Measurements from ENCODE around the gene SHROOM2.

SHROOM2 gene

DNA sequence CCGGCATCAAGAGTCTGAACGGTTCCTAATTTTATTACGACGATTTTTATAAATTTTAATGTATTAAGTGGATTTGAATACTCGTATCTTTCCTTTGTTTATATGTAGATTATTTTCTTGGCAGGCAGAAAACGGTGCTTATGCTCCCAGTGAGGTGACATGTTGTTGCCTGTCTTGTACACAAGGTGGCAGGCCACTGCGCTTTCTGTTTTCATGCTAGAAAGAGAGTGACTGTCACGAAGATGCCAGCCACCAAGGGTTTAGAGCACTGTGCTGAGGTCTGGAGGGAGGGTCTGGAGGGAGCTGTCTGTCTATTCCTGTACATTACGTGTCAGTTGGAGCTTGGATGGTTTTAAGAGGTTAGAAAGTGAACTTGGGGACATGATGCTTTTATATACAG, 87.7 kb downstream of the SHROOM2 start:
- DNase-seq: peak; percentile 38 to 63
- TF ChIP-seq POLR2A (IDR thresholded peaks at IDR 0.05; ENCODE audit: low read length): no peak
- TF ChIP-seq GATA1 (IDR thresholded peaks at IDR 0.05; ENCODE audit: low read depth, low read length): no peak

DNA sequence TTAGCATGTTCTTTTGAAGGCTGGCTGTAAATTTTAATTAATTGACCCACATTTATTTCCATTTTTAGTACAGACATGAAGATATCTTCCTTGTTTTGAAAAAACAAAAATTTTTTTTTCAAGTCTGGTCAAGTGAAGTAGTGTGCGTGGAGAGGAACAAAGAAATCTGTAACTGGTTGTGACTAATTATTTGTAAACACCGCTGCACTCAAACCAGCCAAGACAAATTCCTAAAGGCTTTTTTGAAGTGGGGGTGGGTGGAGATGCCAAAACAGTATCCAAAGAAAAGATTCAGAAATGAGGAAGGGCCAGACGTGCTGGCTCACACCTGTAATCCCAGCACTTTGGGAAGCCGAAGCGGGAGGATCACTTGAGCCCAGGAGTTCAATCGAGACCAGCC, 88.3 kb downstream of the SHROOM2 start:
- no peak for DNase-seq
- TF ChIP-seq POLR2A (IDR thresholded peaks at IDR 0.05; ENCODE audit: low read length) (no peak), GATA1 (IDR thresholded peaks at IDR 0.05; ENCODE audit: low read depth, low read length) (no peak)

DNA sequence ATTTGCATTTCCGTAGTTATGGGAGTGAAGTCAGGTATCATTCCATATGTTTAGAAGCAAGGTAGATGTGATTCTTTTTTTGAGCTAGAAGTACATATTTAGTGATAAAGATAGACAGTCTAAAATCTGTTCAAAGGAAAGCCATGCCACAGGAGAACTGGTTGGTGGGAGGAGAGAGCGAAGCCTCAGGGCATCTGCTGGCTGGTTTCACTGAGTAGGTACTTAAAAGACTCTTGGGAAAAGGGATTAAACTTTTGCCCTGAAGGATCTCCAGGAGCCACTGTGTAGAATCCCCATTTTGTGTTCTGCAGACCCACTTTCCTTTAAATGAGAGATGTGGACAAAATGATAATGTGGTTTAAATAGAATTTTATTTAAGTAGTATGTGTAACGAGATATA, 89.6 kb downstream of the SHROOM2 start:
- TF ChIP-seq POLR2A (IDR thresholded peaks at IDR 0.05; ENCODE audit: low read length) (no peak), GATA1 (IDR thresholded peaks at IDR 0.05; ENCODE audit: low read depth, low read length) (no peak)
- DNase-seq: no peak

DNA sequence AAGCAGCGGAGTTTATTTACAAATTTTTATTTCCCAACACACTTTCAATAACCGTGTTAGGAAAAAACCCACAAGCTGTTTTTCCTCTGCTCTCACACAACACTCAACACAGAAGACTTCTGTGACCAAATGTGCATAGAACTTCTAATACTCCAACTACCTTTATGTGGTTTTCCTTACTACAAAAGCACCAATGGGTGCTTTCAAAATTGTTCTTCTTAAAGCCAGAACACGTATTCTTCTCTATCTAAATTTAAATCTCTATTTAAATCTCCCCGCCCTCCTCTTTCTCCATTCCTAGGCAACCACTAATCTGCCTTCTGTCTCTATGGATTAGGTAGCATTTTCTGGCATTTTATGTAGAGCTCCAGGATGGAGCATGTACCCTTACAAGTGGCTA, 90.0 kb downstream of the SHROOM2 start:
- DNase-seq: no peak
- TF ChIP-seq POLR2A (IDR thresholded peaks at IDR 0.05; ENCODE audit: low read length) (no peak), GATA1 (IDR thresholded peaks at IDR 0.05; ENCODE audit: low read depth, low read length) (no peak)

DNA sequence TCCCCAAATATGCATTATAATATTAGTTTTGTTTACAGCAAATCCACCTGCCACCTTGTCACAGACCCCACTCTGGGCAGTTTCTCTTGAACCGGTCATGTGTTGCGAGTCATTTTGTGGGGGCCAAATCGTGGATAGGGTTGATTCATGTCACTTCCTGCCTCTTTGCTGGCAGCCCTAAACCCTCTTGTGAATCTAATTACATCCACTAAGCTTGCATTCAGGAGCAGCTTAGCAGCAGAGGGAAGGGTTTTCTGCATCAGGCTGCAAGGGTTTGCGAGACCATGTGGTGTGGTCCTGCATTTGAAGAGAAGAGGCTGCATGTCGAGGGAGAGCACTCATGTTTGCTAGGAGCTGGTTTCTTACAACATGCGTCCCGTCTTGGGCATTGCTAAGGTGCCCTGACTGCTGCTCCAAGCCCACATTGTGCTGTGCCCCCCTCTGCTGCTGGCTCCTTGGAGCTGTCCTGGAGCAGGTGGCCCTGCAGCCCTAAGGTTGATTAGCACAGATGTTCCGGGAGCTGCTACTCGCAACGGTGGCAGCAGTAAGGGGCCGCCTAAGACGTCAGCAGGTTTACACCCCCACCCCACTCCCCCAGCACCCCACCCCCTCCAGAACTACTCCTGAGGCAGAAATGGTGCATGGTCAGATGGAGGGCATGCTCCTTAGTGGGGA, 92.1 kb downstream of the SHROOM2 start:
- TF ChIP-seq GATA1 (IDR thresholded peaks at IDR 0.05; ENCODE audit: low read depth, low read length) (no peak), POLR2A (IDR thresholded peaks at IDR 0.05; ENCODE audit: low read length) (no peak)

DNA sequence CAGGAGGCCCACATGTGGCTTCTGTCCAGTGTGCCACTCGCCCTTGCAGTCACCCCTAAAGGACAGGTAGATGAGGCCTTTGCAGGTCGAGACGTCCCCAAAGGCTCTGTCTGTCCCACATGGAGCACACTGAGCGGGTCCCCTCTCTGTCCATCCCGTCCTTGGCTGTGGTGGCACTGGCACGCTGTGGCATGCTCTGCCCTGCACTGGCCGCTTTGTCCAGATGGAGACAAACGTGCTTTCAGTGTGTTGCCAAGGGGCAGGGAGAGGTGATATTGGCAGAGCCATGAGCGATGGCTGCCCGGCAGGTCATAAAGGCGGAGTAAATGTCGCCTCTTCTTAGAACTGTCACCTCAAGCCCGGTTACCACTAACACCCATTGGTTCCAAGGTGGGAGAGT, 94.0 kb downstream of the SHROOM2 start:
- no peak for DNase-seq
- no peak for TF ChIP-seq GATA1 (IDR thresholded peaks at IDR 0.05; ENCODE audit: low read depth, low read length)

More for the DNA sequence above, 92.1 kb downstream of the SHROOM2 start:
- DNase-seq: no peak

DNA sequence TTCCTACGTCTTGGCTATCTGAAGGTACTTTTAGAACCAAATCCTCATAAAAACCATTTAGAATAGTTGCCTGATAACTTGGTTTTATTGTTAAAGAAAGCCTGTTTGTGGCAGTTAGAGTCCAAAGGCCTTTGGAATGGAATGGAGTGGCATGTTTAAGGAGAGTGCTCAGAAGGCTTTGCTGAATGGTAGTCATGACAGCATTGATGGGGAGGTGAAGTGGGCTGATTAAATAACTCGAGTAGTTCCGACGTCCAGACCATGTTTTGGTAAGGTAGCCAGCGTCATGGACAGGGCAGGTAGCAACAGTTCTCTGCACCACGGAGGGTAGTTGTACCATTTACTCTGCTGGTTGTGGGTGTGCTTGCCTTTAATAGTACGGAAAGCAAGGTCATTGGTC, 94.6 kb downstream of the SHROOM2 start:
- no peak for DNase-seq
- TF ChIP-seq POLR2A (IDR thresholded peaks at IDR 0.05; ENCODE audit: low read length) (no peak), GATA1 (IDR thresholded peaks at IDR 0.05; ENCODE audit: low read depth, low read length) (no peak)

DNA sequence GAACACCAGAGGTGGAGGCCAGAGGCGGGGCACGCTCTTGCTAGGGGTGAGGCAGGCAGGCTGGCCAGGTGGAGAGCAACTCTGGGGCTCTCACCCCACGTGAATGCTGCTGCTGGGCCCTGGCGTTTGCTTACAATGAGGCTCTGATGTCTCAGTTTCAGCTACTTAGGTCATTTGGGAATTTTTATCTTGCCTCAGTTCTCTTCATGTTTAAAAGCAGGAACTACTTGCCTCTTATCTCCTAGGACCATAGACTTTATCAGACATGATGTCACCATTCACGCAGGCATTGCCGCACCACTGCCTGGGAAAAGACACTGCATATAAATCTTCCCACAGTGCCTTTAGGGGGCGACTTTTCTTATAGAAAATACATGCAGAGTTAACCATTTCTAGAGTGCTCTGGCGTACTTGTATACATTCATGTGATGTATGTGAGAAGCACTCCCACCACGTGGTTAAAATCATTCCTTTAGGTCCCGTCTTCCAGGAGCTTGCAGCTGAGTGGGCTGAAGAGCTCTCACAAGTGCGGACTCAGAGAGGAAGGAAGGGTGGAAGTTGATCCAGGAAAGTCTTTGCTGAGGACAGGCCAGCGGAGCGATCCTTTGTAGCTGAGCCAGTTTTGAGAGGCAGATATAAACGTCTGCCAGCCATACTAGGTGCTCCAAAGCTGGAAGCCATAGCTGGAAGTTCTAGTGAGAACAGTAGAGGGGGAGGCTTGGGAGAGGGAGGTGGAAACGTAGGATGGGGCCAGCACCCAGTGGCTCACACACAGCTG, 96.6 kb downstream of the SHROOM2 start:
- DNase-seq: peak; percentile 66 to 70

DNA sequence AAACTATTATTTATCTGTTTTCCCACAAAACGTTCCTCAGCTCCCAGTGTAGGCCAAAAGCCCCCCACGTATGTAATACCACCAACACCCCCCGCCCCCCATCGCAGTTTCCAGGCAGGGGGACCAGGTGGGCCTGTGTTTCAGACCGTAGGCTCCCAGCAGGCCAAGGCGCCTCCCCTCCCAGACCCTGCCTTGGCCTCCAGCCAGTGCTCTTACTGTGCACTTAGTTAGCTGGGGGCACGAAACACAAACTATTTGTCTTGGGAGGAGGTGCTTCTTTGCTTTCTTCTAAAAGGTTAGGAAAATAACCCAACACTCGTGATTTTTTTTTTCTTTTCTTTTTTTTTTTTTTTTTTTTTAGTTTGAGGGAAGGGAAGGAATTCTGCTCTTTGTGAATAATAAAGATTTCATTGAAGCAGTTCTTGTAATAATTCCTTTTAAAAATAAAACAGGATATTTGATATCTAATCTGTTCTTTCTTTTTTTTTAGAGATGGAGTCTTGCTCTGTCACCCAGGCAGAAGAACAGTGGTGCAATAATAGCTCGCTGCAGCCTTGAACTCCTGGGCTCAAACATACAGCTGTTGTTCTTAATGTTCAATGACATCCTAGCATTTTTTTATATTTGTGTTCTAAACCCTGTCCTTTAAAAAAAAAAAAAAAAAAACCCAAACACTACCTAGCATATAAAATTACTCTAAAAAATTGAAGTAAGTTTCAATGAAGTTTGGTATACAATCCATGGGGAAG, 98.0 kb downstream of the SHROOM2 start:
- peak in 1 of 2 experiments; percentile 1 for DNase-seq
- no peak for TF ChIP-seq POLR2A (IDR thresholded peaks at IDR 0.05; ENCODE audit: low read length)
- no peak for TF ChIP-seq GATA1 (IDR thresholded peaks at IDR 0.05; ENCODE audit: low read depth, low read length)

More for the DNA sequence above, 96.6 kb downstream of the SHROOM2 start:
- no peak for TF ChIP-seq GATA1 (IDR thresholded peaks at IDR 0.05; ENCODE audit: low read depth, low read length)
- TF ChIP-seq POLR2A (IDR thresholded peaks at IDR 0.05; ENCODE audit: low read length): no peak

DNA sequence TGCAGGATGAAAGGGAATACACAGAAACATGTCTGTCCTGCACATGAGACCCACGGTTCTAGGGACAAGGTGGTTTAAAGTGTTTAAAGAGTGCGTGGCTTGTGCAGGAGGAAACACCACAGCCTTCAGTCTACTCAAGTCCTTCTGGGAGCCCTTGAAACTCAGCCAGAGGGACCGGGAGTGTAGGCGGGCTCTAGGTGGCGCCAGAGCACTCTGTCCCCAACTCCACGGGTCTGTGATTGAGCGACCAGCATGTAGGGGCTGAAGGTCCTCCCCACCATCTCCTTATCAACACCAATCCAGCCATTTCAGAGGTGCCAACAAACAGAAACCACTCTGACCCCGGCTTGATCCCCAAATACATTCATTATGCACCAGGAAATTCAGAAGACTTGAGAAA, 98.9 kb downstream of the SHROOM2 start:
- DNase-seq: peak; percentile 51 to 67
- TF ChIP-seq GATA1 (IDR thresholded peaks at IDR 0.05; ENCODE audit: low read depth, low read length) (no peak), POLR2A (IDR thresholded peaks at IDR 0.05; ENCODE audit: low read length) (no peak)

DNA sequence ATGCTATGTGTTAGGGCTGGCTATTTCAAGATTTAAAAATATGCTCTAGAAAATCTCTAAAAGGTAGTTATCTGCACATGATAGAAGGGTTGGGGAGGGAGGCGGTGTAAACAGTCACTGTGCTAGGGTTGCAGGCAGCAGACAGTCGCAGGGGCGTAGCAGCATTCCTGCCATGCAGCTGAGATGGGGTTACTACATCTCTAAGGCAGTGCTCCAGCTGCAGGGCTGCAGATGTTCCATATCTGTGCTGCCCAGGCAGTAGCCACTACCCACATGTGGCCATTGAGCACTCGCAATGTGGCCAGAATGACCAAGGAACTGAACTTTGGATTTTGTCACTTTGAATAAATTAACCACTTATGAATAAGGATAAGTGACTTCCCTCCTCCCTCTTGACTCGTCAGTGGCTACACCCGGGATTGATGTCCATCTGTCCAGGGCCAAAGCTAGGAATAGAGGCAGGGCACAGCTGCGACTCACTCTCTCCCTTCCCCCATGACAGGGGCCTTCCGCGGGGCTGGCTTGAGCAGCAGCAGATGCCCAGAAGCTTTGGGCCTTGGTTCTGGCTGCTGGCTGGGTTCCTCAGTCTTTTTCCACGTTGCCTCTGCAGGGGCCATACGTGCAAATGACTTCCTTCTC, 101.5 kb downstream of the SHROOM2 start:
- TF ChIP-seq GATA1 (IDR thresholded peaks at IDR 0.05; ENCODE audit: low read depth, low read length) (no peak), POLR2A (IDR thresholded peaks at IDR 0.05; ENCODE audit: low read length) (no peak)
- no peak for DNase-seq

DNA sequence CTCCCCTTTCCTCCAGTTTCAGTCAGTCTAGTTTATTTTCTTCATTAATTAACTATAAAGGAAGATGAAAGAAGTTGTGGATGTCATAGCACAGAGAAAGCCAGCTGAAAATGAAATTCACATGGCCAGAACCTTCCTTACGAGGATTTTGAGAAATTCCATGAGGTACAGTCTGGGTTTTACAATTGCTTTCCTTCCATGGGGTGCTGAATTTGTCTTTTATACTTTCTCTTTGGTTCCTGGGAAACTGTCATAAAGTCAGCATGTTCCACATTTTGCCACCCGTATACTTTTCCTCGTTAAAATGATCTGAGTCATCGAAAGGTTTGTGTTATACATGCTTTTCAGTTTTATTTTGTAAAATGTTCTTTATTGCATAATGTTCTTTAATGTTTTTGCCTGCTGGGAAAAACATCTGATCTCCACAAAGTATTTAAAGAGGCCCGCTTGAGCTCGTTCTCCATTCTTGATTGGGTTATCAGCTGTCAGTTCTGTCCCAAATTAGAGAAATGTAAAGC, 102.8 kb downstream of the SHROOM2 start:
- DNase-seq: no peak
- TF ChIP-seq POLR2A (IDR thresholded peaks at IDR 0.05; ENCODE audit: low read length) (no peak), GATA1 (IDR thresholded peaks at IDR 0.05; ENCODE audit: low read depth, low read length) (no peak)

DNA sequence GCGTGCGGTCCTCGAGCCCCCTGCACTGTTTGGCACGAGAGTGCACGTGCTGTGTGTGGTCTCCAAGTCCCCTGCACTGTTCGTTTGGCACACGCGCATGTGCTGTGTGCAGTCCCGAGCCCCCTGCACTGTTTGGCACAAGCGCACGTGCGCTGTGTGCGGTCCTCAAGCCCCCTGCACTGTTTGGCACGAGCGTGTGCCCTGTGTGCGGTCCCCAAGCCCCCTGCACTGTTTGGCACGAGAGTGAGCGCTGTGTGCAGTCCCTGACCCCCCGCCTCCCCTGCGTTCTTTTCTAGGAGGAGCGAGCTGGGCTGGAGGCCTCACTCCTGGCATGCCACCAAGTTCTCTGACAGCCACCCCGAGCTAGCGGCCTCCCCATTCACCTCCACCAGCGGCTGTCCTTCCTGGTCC, 104.5 kb downstream of the SHROOM2 start:
- TF ChIP-seq GATA1 (IDR thresholded peaks at IDR 0.05; ENCODE audit: low read depth, low read length) (no peak), POLR2A (IDR thresholded peaks at IDR 0.05; ENCODE audit: low read length) (no peak)
- no peak for DNase-seq
